Vagina (tissue), 2 donors: ENCODE measurements around the gene LIN7C.

ENCODE experiments used
- POLR2A ChIP-seq, 2 donors: fragments of 450-650 bp; IDR thresholded peaks; one replicate each; pipeline ENCODE4 v1.6.1; 2017; ENCODE audit warnings: antibody characterized with exemption in 2 of 2, mild to moderate bottlenecking in 2 of 2, moderate library complexity in 2 of 2
- TF ChIP-seq, protein P1 (sequence below), 3 experiments: fragments of 450-650 bp in 2 of 3; fragments of 200-600 bp in 1 of 3; sonication (generic) in 1 of 3; IDR thresholded peaks; one replicate each; pipeline ENCODE4 v1.5.1; 2017 to 2019; ENCODE audit warnings: antibody characterized with exemption in 3 of 3, mild to moderate bottlenecking in 2 of 3, moderate library complexity in 2 of 3

DNA sequence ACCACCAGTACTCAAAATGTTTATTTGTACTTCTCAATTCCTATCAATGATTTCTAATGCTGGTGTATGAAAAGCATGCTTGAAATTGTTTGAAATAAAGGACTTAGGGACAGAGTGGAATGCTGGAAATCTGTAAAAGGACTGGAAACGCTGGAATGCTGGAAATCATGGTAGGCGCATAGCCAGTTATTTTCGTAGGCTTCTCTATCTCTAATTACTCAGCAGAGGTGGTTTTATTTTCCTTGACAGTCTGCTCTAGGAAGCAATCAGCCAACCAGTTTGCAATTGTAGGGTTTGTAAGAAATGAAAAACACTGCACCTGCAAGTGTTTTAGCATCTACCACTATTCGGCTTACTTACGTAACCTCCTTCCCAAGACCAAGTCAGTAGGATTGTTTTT lies 788 bp downstream of the LIN7C start:
- TF ChIP-seq, protein P1, sequence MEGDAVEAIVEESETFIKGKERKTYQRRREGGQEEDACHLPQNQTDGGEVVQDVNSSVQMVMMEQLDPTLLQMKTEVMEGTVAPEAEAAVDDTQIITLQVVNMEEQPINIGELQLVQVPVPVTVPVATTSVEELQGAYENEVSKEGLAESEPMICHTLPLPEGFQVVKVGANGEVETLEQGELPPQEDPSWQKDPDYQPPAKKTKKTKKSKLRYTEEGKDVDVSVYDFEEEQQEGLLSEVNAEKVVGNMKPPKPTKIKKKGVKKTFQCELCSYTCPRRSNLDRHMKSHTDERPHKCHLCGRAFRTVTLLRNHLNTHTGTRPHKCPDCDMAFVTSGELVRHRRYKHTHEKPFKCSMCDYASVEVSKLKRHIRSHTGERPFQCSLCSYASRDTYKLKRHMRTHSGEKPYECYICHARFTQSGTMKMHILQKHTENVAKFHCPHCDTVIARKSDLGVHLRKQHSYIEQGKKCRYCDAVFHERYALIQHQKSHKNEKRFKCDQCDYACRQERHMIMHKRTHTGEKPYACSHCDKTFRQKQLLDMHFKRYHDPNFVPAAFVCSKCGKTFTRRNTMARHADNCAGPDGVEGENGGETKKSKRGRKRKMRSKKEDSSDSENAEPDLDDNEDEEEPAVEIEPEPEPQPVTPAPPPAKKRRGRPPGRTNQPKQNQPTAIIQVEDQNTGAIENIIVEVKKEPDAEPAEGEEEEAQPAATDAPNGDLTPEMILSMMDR (IDR thresholded peaks at IDR 0.05): no peak
- no peak for TF ChIP-seq POLR2A (IDR thresholded peaks at IDR 0.05)
